RWPE1 (cell line): Measurements from ENCODE around the gene C1R.

Experiments used
- CTCF ChIA-PET: fragments of 350-600 bp; sonication (Branson Sonifier 250); formaldehyde crosslinking; extraction: SDS; loops from one replicate; lab custom pipeline; 2021; lab: Yijun Ruan, JAX
- POLR2A ChIA-PET: fragments of 400-600 bp; formaldehyde crosslinking; extraction: SDS; loops from one replicate; lab custom pipeline; 2020; ENCODE audit warnings: antibody characterized with exemption; ENCODE audit not compliant: low non-redundant PET; lab: Yijun Ruan, JAX
- DNase-seq: peaks from one replicate; pipeline ENCODE4 v3.0.0; 2012; ENCODE audit warnings: low spot score
- H3K27ac ChIP-seq: fragments of 450-650 bp; 2 replicates; pipeline ENCODE4 v1.5.1; 2017
- TF ChIP-seq, protein P1 (sequence below): fragments of 450-650 bp; conservative IDR thresholded peaks from 2 replicates; pipeline ENCODE4 v1.5.1; 2017; ENCODE audit warnings: low read depth, mild to moderate bottlenecking

Gene C1R

DNA sequence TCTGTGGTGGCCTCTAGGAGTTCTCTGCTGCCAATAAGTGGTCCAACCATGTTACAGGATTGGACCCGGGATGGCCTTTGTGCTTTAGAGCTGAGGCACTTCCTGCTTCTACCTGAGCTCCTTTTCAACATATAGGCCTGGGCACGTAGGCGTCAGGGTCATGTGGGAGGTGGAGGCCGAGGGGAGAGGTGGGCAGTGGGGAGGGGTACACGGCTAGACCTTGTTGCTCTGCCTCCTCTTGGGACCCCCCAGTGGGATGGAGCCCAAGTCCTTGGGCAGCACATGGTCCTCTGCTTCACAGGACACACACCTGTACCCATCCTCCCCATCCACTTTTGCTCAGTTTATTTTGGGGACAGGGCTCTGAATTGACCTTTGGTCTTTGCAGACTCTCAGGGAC is 29.1 kb upstream of the C1R start:
- DNase-seq, result no peak
- H3K27ac ChIP-seq, result no peak overlapping the region
- CTCF ChIA-PET, result interaction anchor here (1.4 kb wide), 1 partner anchor 23 kb away, joined by 5 read pairs; no protein-coding TSS in a partner anchor
- POLR2A ChIA-PET, result no interaction called here
- TF ChIP-seq, protein P1, sequence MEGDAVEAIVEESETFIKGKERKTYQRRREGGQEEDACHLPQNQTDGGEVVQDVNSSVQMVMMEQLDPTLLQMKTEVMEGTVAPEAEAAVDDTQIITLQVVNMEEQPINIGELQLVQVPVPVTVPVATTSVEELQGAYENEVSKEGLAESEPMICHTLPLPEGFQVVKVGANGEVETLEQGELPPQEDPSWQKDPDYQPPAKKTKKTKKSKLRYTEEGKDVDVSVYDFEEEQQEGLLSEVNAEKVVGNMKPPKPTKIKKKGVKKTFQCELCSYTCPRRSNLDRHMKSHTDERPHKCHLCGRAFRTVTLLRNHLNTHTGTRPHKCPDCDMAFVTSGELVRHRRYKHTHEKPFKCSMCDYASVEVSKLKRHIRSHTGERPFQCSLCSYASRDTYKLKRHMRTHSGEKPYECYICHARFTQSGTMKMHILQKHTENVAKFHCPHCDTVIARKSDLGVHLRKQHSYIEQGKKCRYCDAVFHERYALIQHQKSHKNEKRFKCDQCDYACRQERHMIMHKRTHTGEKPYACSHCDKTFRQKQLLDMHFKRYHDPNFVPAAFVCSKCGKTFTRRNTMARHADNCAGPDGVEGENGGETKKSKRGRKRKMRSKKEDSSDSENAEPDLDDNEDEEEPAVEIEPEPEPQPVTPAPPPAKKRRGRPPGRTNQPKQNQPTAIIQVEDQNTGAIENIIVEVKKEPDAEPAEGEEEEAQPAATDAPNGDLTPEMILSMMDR, result no peak

DNA sequence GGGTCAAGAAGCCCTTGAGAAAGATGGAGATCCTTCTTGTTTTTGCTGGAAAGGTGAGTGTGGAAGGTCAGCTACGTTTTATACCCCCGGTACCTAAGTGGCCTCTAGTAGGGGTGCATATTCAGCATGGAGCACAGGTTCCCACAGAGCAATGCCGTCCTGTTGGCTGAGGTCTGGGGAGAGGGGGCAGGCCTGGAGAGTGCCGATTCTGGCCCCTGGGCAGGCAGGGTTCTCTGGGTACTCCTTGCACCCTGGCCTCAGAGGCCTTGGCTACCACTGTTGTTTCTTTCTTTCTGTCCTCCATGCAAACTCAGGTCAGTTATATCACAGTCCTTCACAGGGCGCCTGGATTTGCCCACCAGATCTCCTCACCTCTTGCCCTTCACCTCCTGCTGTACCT is 27.9 kb upstream of the C1R start:
- ChIA-PET POLR2A (no interaction called here), CTCF (interaction anchor here (0.8 kb wide), 1 partner anchor 11 kb away, joined by 3 read pairs; the partner anchor contains the start of gene C1RL)
- TF ChIP-seq, protein P1, result no peak
- H3K27ac ChIP-seq, result no peak overlapping the region
- no peak for DNase-seq

DNA sequence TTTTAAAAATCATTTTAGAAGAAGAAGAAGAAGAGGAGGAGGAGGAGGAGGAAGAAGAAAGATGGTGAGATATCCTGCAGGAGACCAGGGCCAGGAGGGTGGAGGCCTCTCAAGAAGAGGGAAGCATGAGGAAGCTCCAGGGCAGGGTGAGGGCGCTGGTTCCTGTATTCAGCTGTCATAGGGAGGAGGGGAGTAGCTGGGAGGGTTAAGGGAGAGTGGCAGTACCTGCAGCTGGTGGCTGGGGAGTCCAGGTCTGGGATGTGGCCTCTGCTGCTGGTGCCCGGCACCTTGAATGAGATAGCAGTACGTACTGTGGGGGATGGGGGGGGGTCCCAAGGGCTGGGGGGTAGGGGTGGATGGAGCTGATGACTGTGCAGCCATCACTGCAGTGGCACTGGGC is 26.6 kb upstream of the C1R start:
- TF ChIP-seq, protein P1, result no peak
- H3K27ac ChIP-seq, result no peak overlapping the region
- CTCF ChIA-PET, result no interaction called here
- no peak for DNase-seq
- POLR2A ChIA-PET, result interaction anchor here (0.5 kb wide), 1 partner anchor 773 kb away, joined by 7 read pairs; no protein-coding TSS in a partner anchor

DNA sequence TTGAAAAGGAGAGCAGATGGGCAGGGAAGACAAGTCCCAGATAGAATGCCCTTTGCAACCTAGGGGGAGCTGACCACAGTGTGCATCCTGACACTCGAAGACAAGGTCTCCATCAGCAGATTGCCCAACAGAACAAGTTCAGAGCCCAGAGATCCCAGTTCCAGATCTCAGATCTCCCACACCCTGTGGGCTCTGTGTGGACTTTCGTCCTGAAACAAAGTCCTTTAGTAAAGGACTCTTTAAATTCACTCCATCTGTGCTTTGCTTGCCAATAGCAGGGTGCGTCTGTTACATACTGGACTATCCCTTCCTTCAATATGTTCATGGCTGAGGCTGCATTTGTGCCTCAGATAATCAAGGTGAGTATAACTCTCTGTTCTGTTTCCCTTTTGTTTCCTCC is 25.4 kb upstream of the C1R start:
- DNase-seq, result no peak
- TF ChIP-seq, protein P1, result no peak
- H3K27ac ChIP-seq, result no peak overlapping the region
- CTCF ChIA-PET, result no interaction called here
- POLR2A ChIA-PET, result no interaction called here

DNA sequence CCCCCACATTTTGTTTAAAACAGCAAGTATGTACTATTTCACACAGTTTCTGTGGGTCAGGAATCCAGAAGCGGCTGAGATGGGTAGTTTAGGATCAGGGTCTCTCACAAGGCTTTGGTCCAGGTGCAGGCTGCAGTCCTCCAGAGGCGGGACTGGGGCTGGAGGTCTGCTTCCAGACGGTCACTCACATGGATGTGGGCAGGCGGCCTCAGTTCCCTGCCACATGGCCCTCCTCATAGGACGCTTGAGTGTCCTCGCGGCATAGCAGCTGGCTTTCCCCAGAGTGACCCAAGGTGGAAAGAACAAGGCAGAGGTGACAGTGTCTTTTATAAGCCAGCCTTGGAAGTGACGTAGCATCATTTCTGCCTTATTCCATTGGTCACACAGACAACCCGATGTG is 24.7 kb upstream of the C1R start:
- no peak for DNase-seq
- POLR2A ChIA-PET, result no interaction called here
- CTCF ChIA-PET, result interaction anchor here (0.7 kb wide), 1 partner anchor 16 kb away, joined by 4 read pairs; no protein-coding TSS in a partner anchor
- no peak overlapping the region for H3K27ac ChIP-seq
- TF ChIP-seq, protein P1, result no peak

DNA sequence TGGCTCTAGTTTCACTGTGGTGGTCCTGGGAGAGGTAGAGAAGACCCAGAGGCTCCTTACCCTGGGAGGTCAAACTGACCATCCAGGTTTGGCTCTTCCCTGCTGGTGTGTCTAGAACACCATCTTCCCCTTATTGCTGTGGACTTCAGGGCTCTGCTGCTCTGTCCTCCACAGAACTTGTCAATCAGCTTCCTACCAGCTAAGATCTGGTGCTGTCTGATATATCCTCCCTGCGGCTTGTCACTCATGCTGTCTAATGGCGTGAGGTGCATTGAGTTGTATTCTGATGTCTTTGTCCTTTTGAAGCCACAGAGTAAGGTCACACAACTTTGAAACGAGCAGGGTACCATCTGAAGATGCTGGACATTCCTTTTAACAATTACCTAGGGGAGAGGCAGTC is 24.0 kb upstream of the C1R start:
- CTCF ChIA-PET, result interaction anchor here (0.6 kb wide), 1 partner anchor 700 kb away, joined by 4 read pairs; no protein-coding TSS in a partner anchor
- POLR2A ChIA-PET, result no interaction called here
- H3K27ac ChIP-seq, result no peak overlapping the region
- no peak for DNase-seq
- TF ChIP-seq, protein P1, result no peak
